GM06990 (cell line): ENCODE data around the gene KLHL30.
A peak's percentile ranks its signal among the peaks of the same experiment; 100 is the strongest.

Experiments used
- DNase-seq: peaks from one replicate; pipeline ENCODE4 v3.0.0-alpha.2; 2011; ENCODE audit not compliant: insufficient read length; ENCODE audit errors: extremely low read depth
- H3K27me3 ChIP-seq: replicated peaks from 2 replicates; pipeline ENCODE4 v1.6.0; 2011; ENCODE audit warnings: low read length; ENCODE audit not compliant: control insufficient read depth, insufficient read depth
- H3K36me3 ChIP-seq: 2 replicates; pipeline ENCODE4 v1.5.1; 2011; ENCODE audit warnings: low read length; ENCODE audit not compliant: control insufficient read depth, insufficient read depth
- H3K4me3 ChIP-seq: replicated peaks from 2 replicates; pipeline ENCODE4 v1.5.1; 2011; ENCODE audit warnings: low read depth, mild to moderate bottlenecking, control low read depth, low read length
- TF ChIP-seq, protein P1 (sequence below): IDR thresholded peaks from 2 replicates; pipeline ENCODE4 v1.5.1; 2011; ENCODE audit warnings: low read length, control low read depth, mild to moderate bottlenecking, inconsistent platforms; ENCODE audit not compliant: insufficient read depth, poor library complexity, severe bottlenecking

The KLHL30 gene

GRCh38 chr2:238094438-238095022, 43.9 kb upstream of the KLHL30 start:
- H3K27me3 ChIP-seq: no peaks in the 10 kb centered on the region
- H3K36me3 ChIP-seq: peaks cover 4% of the 10 kb centered on the region
- TF ChIP-seq, protein P1, sequence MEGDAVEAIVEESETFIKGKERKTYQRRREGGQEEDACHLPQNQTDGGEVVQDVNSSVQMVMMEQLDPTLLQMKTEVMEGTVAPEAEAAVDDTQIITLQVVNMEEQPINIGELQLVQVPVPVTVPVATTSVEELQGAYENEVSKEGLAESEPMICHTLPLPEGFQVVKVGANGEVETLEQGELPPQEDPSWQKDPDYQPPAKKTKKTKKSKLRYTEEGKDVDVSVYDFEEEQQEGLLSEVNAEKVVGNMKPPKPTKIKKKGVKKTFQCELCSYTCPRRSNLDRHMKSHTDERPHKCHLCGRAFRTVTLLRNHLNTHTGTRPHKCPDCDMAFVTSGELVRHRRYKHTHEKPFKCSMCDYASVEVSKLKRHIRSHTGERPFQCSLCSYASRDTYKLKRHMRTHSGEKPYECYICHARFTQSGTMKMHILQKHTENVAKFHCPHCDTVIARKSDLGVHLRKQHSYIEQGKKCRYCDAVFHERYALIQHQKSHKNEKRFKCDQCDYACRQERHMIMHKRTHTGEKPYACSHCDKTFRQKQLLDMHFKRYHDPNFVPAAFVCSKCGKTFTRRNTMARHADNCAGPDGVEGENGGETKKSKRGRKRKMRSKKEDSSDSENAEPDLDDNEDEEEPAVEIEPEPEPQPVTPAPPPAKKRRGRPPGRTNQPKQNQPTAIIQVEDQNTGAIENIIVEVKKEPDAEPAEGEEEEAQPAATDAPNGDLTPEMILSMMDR: no peak
- no peak for DNase-seq
- H3K4me3 ChIP-seq: no peak overlapping the region

DNA sequence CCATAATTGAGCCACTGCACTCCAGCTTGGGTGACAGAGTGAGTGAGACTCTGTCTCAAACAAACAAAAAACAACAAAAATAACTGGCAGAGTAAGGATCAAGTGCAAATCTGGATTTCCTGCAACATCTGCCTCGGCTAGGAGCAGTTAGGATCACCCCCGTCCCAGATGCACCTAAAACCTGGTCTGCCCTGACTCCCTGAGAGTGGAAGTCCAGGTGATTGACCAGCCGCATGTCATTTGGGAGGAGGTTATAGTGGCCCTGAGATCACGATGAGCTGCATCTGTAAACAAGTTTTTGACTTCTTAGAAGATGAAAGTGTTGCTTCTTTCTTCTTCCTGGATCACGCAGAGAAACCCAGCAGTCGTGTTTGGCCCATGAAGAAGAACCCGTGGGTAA, 43.3 kb upstream of the KLHL30 start:
- Histone ChIP-seq H3K4me3 (no peak overlapping the region), H3K27me3 (no peaks in the 10 kb centered on the region), H3K36me3 (peaks cover 4% of the 10 kb centered on the region)
- DNase-seq: no peak
- TF ChIP-seq, protein P1: no peak

GRCh38 chr2:238096311-238097011, 42.0 kb upstream of the KLHL30 start:
- DNase-seq: no peak
- TF ChIP-seq, protein P1: no peak
- peaks cover 4% of the 10 kb centered on the region for H3K36me3 ChIP-seq
- no peak overlapping the region for H3K4me3 ChIP-seq
- no peaks in the 10 kb centered on the region for H3K27me3 ChIP-seq

- H3K36me3 ChIP-seq: peaks cover 3% of the 10 kb centered on the region
- no peaks in the 10 kb centered on the region for H3K27me3 ChIP-seq
- DNase-seq: no peak
- TF ChIP-seq, protein P1: no peak
- no peak overlapping the region for H3K4me3 ChIP-seq
Observed at GRCh38 chr2:238097201-238097987, 41.1 kb upstream of the KLHL30 start.

GRCh38 chr2:238097988-238098871, 40.2 kb upstream of the KLHL30 start:
- H3K4me3 ChIP-seq: no peak overlapping the region; the same call in 1 of the 2 replicates
- TF ChIP-seq, protein P1: no peak
- peaks cover 2% of the 10 kb centered on the region for H3K36me3 ChIP-seq
- DNase-seq: peak; percentile 82
- no peaks in the 10 kb centered on the region for H3K27me3 ChIP-seq
